GM12873 (cell line): ENCODE results near the gene WNT3A.

Source experiments
- TF ChIP-seq, protein P1 (sequence below): IDR thresholded peaks from 2 replicates; pipeline ENCODE4 v1.5.1; 2012; ENCODE audit warnings: low read depth, mild to moderate bottlenecking, moderate library complexity, low read length, control low read depth; ENCODE audit not compliant: insufficient read depth; ENCODE audit errors: missing control alignments

The WNT3A gene

DNA sequence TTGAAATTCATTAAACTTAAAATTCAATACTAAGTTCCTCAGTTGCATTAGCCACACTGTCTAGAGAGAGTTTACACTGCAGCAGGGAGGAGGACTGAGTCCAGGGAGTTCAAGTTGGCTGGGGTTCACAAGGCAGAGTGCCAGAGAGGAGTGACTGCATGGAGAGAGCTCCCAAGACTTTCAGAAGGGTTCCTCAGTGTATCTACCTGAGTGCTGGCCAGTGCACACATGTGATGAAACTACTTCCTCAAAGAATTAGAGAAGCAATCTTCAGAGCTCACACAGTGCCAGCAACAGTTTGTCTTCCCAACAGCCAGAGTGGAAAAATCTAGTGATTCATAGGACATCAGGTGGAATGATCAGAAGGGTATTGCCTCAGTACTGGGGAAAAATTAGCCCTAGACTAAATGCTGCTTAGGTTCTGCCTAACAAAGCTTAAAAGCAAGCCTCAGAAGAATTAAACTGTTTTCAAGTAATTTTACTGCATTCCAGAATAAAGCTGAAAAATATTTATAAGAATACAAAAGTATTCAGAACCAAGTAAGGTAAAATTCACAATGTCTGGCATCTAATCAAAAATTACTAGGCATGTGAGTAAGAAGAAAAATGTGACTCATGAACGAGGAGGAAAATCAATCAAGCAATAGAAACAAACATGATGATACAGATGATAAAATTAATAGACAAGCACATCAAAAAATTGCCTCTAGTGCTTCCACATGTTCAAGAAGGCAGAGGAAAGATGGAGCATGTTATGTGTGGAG, 10.4 kb upstream of the WNT3A start:
- TF ChIP-seq, protein P1, sequence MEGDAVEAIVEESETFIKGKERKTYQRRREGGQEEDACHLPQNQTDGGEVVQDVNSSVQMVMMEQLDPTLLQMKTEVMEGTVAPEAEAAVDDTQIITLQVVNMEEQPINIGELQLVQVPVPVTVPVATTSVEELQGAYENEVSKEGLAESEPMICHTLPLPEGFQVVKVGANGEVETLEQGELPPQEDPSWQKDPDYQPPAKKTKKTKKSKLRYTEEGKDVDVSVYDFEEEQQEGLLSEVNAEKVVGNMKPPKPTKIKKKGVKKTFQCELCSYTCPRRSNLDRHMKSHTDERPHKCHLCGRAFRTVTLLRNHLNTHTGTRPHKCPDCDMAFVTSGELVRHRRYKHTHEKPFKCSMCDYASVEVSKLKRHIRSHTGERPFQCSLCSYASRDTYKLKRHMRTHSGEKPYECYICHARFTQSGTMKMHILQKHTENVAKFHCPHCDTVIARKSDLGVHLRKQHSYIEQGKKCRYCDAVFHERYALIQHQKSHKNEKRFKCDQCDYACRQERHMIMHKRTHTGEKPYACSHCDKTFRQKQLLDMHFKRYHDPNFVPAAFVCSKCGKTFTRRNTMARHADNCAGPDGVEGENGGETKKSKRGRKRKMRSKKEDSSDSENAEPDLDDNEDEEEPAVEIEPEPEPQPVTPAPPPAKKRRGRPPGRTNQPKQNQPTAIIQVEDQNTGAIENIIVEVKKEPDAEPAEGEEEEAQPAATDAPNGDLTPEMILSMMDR: no peak

DNA sequence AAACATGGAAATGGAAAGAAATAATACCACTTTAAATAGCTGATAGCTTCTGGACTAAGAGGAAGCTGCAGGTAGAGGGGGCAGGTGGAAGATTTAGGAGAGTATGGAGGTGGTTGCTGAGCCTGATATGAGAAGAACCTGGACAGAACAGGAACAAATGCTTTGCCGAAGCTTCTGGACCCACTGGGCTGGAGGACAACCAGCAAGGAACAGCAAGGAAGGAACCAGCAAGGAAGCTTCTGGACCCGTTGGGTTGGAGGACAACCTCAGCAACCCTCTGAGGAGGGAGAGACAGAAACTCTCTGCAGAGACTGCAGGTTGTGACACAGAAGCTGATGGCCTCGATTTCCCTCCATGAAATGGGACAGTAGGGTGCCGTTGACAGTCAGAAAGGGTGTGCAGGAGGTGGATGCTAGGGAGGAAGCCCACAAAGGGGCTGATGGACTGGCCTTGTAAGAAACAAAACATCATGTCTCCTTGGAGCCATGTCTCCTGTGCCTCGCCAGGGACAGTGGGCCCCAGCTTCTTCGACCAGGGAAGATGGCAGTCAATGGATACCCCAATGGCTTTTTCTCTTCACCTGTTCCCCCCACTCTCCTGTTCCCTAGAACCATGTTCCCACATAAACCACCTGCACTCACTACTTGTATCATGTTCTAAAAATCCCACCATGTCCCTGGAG, 8.3 kb upstream of the WNT3A start:
- TF ChIP-seq, protein P1: no peak

DNA sequence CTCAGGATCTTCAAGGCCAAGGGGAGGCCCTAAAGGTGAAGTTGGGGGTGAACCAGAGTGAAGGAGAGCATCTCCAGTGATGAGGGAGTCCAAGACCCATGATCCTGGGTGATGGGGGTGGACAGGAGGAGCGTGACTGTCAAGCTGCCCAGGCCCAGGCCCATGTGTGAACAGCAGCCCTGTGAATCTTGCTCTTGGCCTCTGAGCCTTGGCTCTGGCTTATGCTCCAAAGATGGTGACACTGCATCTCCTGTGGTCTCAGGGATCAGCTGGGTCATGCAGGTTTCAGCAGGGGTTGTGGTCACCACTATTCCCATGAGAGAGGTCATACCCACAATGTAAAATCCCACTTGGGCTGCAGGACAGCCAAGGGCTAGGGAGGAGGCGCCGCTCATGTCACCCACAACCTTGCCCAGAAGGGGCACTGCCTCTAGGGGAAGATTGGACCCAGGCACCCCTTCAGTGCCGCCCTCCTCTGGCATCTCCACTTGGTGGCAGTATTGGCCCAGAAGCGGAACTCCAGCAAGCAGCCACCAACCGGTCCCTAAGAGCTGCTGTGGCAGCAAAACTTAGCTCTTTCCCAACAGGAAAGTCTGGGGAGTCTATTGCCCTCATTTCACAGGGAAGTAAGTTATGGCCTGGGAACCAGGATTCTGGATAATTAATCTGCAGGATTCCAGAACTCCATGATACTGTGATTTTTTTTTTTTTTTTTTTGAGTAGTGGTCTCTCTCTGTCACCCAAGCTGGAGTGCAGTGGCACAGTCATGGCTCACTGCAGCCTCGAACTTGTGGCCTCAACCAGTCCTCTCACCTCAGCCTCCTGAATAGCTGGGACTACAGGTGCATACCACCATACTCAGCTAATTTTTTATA, 7.5 kb upstream of the WNT3A start:
- TF ChIP-seq, protein P1: peak; percentile 92

DNA sequence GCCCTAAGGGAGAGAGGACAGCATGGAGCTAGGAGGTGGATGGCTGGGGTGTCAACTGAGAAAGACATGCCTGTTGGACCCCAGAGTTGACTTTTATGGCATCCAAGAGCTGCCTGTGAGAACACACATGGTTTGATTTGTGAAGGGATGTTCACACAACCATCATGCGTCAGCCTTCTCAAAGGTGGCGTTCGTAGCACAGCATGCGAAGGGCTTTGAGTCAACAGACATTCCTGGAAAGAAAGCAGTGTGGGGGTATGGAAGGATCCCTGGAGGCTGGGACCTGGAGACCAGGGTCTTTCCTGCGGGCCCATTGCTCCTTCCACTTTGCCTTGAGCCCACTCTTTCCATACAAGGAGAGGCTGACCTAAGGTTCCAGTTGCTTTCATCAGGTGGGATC, 6.4 kb upstream of the WNT3A start:
- TF ChIP-seq, protein P1: no peak

DNA sequence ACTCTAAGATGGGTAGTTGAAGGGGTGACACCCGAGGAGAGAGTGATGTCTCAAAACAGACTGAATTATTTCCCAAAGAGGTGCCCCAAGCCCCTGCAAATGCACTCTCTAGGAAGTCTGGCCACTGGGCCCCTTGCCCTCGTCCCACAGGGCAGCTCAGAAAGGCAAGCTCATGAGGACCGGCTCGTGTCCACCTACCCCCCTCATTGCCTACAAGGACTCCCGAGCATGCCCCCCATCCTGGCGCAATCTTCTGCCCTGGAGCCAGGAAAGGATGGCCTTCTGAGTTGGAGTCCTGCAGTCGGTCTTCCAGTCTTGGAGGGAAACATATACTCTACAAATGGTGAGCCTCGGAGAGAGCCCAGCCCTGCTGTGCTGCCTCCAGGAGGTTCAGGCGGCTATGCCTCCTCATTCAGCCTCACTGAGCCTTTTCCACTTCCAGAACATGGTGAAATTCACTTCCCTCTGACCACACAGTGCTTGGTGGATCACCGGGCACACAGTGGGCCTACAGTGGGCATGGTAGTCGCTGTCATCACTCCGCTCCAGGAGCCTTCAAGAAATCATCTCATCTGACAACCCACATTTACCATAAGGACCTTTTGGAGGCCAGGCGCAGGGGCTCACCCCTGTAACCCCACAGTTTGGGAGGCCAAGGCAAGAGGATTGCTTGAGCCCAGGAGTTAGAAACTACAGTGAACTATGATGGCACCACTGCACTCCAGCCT, 5.8 kb upstream of the WNT3A start:
- TF ChIP-seq, protein P1: no peak

DNA sequence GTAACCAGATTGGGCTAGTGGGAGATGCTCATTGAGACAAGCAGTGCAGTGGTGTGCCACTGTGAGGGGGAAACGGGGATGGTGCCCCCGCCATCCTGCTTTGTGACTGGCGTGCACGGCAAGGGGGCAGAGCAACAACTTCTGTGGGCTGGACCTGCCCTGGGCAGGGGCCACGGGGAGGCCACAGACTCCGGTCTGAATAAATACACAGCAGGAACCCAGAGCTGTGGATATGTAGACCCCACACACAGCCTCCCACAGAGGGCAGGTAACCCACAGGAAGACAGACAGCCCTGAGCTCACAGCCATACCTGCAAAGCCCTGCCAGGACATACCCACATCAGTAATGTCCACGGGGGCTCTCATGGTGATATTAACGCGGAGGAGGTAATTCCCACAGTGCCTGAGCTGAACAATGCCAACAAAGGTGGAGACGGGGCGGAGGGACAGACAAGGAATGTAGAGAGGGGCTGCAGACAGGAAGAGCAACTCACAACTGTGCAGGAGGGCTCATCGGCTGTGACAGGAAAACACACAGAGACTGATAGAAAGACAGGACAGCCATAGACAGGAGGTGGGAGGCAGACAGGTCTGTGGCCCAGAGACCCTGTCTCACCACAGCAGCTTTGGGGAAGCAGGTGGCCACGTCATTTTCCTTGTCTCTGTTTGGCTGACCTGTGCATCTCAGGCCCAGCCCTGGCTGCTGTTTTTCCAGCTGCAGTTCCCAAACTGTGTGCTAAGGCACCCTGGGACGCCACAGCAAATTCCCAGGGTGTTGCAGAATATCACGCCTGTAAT, 4.9 kb upstream of the WNT3A start:
- TF ChIP-seq, protein P1: no peak
